HK-2 (cell line): ENCODE results near the gene KIAA1328.
"Not testable (repeated sequence)": the region's sequence is repeated elsewhere in the genome, so short reads cannot be mapped to it uniquely, and the experiment has no call there.

ENCODE experiments used
- DNase-seq: peaks from one replicate; pipeline ENCODE4 v3.0.0-alpha.2; 2018; ENCODE audit not compliant: unreplicated experiment

KIAA1328 gene

DNA sequence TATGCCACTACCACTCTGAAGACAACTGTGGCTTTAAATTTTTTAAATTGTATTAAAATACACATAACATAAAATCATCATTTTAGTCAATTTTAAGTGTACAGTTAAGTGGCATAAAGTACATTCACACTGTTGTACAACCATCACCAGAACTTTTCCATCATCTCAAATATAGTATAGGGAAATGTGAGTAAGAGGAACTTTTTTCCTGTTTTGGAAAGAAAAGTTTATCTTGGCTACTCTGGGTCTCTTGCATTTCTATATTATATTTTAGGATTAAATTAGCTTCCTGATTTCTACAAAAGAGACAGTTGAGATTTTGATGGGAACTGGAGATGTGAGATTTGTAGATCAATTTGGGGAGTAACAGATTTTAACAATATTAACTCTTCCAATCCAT lies 3.4 kb upstream of the KIAA1328 start:
- no peak for DNase-seq

DNA sequence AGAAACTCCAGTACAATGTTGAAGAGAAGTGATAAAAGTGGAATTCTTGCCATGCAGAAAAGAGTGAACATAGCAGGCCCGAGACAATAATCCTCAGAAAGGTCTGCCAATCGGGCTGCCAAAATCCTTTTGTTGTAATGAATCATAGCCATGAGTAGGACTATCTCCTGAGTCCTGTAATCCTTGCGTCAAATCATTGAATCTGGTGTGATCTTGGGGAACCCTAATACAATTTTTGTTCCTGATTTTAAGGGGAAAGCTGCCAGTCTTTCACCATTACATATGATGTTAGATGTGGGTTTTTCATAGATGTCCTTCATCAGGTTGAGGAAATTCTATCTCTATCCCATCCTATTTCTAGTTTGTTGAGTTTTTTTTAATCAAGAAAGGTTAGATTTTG lies 2.4 kb upstream of the KIAA1328 start:
- no peak for DNase-seq

DNA sequence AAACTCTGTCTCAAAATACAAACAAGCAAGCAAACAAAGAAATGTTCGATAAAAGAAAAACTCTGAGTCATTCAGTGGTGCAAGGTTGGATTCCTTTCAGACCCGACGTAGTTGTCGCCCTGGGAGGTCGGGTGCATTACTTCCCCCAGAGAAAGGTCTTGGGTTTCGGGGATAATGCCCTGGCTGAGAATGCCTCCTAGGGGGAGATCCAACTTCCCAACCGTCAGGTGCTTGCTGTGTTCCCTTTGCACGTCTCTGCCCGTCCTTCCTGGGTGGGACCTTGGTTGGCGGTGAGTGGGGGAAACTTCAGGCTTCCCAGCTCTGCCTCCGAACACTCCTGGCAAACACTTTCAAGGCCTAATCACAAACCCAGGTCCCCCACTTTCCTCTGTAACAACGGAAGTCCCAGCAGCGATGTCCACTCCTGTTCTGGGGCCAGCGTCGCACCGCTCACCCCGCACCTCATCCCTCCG lies 734 bp upstream of the KIAA1328 start:
- DNase-seq = peak; percentile 35

DNA sequence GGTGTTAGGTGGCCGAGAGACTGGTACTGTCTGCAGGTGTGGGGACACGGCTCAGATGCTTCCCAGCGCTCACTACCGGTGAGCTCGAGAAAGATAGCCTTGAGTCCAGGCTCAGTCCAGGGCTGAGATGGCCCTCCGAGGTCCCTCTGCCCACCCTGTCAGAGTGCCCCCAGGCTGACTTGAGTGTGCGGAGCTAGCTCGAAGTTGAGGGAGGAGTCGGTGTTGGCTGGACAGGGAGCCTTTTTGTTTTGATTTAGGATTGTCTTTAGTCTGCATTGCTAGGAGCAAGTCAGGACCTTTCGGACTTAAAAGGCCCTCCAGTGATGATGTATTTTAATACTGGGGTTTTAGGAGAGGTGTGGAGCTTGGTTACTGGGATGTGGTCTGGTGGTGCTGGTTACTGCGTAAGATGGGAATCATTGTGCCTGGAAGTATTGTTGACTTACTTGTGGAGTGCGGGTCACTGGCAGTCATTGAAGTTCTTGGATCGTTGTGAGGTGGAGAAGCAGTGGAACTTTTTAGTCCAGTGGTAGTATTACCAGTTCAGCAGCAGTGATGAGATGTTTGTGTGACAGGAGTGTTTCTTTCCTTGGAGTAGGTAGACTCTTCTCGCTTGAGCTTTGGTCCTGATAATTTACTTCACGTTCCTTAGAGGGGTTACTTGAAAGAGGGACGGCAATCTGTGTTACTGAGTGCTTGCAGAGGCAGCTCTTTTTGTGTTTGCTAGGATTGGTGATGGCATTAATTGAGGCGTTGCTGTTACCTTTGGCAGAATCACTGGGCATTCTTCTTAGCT lies 633 bp downstream of the KIAA1328 start:
- DNase-seq = no peak

DNA sequence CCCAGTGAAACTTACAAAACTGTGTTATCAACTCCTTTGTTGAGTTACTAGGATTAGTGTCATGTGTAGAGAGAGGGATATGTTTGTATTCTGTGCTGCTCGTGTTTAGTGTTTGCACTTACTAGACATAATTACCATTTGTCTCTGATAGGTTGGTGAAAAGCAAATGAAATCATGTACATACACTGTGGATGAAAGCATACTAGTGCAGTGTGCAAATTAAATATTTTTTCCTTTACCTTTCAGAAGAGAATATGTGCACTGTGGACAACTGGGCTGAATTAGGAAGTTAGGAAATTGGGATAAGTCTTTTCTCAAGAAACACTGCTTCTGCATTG lies 1.2 kb downstream of the KIAA1328 start:
- DNase-seq = no peak

DNA sequence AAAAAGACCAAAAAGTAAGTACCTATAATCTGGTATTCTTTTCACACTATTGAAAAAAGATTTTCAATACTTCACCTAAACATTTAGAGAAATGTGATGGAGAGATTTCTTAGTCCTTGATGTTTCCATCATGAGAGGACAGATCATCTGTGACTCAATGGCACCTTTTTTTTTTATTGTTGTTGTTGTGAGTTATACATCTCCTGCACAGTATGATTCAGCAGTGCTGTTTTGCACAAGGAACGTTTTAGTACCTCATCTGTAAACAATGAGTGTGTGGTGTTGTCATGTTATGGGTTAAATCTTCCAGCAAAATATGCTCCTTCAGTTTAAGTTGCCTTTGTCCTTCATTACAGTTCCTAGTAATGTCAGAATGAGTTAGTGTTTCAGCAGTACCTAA lies 2.2 kb downstream of the KIAA1328 start:
- no peak for DNase-seq

DNA sequence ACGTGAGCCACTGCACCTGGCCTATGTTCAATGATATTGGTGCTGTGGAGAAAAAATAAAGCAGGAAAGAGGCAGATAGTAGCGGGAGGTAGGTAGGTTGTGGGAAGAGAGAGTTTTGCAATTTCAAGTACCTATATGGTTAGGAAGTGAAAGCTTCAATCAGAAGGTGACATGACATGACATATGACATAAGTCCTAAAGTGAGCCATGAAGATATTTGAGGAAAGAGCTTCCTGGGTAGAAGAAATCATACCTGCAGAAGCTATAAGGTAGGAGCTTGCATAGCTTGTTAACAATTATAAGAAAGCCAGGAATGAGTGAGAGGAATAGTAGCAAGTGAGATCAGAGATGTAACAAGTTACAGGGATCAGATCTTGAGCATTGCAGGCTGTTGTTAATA lies 4.2 kb downstream of the KIAA1328 start:
- DNase-seq = no peak

DNA sequence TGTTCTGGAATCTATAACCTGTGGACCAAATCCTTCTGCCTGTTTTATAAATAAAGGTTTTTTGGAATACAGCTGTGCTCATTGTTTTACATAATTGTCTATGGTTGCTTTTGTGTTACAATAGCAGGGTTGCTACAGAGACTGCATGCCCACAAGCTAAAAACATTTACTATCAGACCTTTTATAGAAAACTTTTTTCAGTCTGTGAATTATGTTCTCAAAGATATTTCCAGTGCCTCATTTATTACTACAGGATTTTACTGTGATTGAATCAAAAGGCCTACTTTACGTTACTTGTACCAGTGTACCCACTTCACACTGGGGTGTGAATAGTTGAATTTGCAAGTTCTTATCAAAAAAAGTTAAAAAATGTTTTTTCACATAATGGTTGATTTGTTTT lies 7.0 kb downstream of the KIAA1328 start:
- DNase-seq = no peak

DNA sequence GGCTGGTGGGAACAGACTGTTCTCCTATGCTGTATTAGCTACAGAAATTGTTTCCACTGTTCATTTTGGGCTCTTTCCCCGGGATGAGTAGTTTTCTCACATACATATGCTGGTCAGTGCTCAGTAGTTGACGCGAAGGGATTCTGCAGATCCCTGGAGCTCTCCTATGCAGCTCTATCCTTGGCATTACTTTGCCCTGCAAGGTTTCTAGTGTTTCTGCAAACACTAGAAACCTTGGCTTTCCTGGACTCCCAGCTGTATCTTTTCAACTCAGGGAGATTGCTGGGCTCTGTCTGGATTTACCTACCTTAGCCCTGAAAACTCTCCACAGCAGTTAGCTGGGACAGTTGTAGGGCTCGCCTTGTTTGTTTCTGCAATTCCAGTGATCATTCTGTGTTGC lies 10.9 kb downstream of the KIAA1328 start:
- no peak for DNase-seq

DNA sequence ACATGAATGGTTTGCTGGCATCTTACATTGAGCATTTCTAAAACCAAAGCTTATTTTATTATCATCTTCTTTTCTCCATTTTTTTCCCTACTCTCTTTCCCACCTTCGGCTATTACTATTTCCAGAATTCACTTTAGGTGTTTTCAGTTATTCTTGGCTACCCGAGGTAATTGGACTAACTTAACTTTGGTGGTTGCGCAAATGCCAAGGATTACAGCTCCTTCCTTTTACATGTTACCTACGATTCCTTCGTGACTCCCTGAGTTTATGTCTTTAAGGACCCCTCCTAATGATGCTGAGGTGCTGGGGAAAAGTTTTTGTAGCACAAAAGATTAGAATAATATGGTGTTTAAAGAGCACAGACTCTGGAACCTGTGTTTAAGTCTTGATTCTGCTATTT lies 14.3 kb downstream of the KIAA1328 start:
- DNase-seq = no peak

DNA sequence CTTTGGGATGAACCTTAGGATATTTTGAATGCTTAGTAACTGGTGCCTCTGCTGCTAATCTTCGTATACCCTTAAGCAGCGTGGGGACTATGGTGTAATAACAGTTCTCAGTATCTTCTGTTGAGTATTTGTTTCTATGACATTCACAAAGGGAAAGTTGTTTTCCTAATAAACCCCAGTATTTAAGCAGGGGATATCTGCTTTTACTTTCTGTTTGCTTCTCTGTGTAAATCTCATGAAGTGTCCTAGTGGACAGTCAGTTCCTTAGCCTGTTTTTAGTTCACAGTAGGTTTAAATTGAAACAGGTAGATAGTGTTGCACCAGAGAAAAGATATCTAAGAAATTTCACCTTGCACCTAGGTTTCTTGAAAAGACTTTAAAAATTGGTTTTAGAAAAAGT lies 14.9 kb downstream of the KIAA1328 start:
- no peak for DNase-seq

DNA sequence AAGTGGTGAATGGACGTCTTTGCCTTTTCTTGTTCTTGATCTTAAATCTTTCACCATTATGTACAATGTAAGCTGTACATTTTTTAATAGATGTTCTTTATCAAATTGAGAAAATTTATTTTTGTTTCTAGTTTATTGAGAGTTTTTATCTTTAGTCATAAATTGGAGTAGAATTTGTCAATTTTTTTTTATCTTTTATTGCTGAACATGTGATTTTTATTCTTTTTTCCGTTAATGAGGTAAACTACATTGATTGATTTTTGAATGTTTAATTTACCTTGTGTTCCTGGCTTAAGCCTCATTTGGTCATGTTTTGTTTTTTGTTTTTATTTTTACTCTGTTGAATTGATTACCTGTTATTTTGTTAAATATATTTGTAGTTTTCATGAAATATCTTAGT lies 19.7 kb downstream of the KIAA1328 start:
- no peak for DNase-seq

DNA sequence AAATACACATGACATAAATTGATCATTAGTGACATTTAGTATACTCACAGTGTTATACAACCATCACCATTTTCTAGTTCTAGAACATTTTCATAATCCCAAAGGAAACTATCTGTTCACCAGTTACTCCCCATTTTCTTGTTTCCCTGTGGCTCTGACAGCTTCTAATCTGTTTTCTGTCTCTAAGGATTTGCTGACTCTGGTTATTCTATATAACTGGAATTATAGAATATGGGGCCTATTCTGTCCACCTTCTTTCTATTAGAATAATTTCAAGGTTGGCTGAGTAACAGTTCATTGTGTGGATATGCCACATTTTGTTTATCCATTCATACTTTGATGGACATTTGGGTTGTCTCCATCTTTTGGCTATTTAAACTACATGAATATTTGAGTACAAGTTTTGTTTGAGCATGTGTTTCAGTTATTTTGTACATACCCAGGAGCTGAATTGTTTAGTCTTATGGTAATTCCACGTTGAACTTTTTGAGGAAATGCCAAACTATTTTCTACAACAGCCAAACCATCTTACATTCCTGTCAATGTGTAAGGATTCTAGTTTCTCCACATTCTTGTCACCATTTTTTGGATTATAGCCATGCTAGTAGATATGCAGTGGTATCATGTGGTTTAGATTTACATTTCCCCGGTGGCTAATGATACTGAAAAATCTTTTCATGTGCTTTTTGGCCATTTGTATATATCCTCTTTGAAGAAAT lies 20.5 kb downstream of the KIAA1328 start:
- no peak for DNase-seq

DNA sequence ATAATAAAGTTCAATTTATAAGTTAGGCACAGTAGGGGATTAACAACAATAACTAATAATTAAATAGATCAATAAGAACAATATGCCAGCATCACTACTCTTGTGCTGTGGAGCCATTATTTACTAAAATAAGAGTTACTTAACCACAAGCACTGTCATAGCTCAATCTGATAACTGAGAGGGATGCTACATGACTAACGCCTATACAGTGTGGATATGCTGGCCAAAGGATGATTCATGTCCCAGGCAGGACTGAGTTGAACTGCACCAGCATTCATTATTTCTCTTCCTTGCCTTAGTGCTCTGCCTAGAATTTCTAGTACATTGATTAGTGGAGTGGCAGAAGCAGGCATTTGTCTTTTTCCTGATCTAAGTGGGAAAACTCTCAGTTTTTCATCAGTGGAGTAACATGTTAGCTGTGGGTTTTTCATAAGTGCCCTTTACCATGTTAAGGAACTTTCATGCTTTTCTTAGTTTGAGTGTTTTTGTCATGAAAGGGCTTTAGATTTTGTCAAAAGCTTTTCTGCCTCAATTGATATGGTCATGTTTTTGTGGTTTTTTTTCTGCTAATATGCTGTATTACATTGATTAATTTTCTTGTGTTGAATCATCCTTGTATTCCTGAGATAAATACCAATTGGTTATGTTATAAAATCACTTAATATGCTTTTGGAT lies 21.7 kb downstream of the KIAA1328 start:
- peak; percentile 10 for DNase-seq

DNA sequence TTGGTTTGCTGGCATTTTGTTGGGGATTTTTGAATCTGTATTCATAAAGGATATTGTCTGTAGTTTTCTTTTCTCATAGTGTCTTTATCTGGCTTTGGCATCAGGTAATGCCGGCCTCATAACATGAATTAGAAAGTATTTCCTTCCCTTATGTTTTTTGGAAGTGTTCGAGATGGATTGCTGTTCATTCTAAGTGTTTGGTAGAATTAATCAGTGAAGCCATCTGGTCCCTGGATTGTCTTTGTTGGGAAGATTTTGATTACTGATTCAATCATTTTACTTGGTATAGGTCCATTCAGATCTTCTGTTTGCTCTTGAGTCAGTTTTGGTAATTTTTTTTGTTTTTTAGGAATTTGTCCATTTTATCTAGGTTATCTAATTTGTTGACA lies 22.3 kb downstream of the KIAA1328 start:
- no peak for DNase-seq

DNA sequence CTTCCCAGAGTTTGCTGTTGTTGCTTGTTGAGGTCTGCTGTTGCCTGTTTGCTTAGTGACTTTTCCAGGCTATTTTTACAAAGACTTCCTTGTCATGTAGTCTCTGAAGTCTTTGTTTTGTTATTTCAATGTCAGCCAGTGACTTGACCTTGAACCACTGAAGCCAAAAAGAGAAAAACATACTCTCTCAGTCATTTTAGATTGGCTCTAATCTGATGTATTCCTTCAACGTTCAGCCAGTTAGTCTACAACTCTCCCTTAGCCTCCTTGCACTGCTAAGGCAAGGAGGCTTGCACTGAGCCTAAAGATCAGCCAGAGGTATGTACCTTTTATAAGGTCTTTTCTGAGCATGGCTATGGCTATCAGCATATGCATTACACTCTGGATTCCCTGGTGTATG lies 27.9 kb downstream of the KIAA1328 start:
- DNase-seq = no peak

DNA sequence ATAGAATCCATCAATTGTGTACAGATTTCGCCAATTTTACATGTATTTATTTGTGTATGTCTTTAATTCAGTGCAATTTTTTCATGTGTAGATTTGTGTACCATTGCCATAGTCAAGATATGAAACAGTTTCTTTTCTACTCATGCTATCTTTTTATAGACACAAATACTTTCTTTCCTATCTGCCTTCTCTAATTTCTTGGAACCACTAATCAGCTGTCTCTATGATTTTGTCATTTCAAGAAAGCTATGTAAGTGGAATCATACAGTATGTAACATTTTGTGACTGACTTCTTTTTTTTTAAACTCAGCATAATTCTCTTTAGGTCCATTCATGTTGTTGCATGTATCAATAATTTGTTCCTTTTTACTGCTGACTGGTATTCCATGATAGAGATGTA lies 33.3 kb downstream of the KIAA1328 start:
- no peak for DNase-seq

DNA sequence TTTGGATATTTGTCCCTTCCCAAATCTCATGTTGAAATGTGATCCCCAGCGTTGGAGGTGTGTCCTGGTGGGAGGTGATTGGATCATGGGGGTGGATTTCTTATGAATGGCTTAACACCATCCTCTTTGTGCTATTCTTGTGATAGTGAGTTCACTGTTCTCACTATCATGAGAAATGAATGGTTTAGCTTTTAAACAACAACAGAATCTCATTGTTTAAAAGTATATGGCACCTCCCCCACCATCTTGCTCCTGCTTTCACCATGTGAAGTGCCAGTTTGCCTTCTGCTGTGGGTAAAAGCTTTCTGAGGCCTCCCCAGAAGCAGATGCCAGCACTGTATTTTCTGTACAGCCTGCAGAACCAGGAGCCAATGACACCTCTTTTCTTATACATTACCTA lies 38.1 kb downstream of the KIAA1328 start:
- no peak for DNase-seq

DNA sequence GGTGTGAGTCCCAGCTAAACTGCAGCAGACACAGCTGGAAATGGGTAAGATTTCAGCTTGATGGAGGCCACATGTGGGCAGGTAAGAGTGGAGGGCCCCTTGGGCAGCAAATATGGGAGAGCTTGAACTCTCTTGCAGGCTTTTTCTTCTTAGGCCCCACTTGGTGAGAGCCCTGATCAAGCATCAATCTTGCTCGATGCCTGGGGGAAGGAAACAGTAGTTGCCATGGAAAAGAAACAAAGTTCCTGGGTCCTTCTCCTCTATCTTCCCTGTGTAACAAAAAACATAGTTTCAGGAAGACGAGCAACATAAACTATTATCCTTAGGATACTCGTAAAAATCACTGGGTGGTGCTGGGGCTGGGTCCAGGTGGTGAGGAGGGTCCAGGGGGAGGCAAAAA lies 42.9 kb downstream of the KIAA1328 start:
- DNase-seq = no peak

DNA sequence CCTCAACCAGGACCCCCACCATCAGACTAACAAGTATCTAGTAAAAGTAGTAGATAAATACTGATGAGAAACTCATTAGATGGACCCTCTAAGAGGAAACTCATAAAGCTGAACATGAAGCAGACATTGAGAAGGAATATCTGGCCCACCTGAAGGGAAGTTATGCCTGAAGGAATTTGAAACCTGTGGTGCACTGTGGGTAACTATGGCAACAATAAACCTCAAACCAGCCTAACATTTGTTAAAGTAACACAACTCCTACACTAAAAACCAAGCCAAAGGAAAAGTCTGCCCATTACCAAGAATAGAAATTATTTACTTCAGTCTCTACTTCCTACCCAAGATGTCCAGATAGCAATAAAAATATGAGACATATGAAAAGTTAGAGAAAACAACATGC lies 43.4 kb downstream of the KIAA1328 start:
- no peak for DNase-seq

DNA sequence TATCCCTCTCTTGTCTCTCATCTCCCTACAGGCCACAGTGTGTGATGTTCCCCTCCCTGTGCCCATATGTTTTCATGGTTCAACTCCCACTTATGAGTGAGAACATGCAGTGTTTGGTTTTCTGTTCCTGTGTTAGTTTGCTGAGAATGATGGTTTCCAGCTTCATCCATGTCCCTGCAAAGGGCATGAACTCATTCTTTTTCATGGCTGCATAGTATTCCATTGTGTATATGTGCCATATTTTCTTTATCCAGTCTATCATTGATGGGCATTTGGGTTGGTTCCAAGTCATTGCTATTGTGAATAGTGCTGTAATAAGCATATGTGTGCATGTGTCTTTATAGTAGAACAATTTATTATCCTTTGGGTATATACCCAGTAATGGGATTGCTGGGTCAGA lies 44.9 kb downstream of the KIAA1328 start:
- not testable (repeated sequence) for DNase-seq

DNA sequence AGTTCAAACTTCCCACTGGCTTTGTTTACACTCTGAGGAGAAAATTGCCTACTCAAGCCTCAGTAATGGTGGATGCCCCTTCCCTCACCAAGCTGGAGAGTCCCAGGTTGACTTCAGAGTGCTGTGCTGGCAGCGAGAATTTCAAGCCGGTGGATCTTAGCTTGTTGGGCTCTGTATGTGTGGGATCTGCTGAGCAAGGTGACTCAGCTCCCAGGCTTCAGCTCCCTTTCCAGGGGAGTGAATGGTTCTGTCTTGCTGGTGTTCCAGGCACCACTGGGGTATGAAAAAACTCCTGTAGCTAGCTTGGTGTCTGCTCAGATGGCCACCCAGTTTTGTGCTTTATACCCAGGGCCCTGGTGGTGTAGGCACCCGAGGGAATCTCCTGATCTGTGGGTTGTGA lies 50.9 kb downstream of the KIAA1328 start:
- not testable (repeated sequence) for DNase-seq

DNA sequence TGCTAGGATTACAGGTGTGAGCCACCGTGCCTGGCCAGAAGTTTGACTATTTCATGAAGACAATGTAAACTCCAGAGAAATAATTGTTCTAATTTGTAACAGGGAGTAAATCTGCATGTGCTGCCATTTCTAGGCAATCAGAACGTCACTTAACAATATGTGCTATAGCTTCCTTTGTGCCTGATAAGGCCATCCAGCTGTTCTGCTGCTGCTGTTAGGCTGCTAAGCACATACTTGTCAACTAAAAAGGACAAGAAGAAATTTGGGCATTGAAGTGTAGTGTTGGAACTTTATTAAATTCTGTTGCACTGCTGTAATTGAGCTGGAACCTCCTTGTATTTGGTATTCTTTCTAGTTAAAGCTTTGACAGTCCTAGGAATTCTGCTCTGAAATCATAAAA lies 57.1 kb downstream of the KIAA1328 start:
- no peak for DNase-seq
